NCI-H345 (cell line): ENCODE results near the gene SCNN1A.

Source experiments
- DNase-seq: peaks from one replicate; lab custom pipeline; 2025; lab: John Stamatoyannopoulos, UW

Gene SCNN1A

DNA sequence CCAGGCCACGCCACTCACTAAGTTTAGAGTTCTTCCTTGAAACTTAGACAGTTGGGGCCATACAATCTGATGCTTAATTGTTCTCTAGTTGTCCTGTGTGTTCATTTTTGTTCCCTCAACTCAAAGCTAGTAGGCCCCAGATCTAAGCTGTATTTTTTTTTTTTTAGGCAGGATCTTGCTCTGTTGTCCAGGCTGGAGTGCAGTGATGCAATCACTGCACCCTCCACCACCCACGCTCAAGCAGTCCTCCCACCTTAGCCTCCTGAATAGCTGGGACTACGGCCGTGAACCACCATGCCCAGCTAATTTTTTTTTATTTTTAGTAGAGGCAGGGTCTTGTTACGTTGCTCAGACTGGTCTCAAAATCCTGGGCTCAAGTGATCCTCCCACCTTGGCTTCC, 41.0 kb downstream of the SCNN1A start:
- no peak for DNase-seq

- no peak for DNase-seq
Observed at GRCh38 chr12:6333566-6333965, 41.8 kb downstream of the SCNN1A start.

- no peak for DNase-seq
Observed at GRCh38 chr12:6333029-6333428, 42.3 kb downstream of the SCNN1A start.

DNA sequence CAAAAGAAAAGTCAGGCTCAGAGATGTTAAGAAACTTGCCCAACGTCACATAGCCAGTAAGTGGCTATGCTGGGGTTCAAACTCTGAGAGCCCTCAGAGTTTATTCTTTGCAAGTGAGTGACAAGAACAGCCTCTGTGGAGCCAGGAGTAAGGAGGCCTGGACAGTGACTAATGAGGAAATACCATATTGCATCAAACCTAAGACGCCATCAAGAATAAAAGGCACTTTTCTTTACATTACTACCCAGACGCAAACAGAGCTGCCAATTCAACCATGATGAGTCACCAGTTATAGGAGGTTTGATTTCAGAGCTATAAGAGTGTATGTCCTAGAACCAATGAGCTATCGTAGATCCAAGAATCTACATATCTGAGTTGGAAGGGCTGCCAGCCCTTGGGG, 42.9 kb downstream of the SCNN1A start:
- no peak for DNase-seq

DNA sequence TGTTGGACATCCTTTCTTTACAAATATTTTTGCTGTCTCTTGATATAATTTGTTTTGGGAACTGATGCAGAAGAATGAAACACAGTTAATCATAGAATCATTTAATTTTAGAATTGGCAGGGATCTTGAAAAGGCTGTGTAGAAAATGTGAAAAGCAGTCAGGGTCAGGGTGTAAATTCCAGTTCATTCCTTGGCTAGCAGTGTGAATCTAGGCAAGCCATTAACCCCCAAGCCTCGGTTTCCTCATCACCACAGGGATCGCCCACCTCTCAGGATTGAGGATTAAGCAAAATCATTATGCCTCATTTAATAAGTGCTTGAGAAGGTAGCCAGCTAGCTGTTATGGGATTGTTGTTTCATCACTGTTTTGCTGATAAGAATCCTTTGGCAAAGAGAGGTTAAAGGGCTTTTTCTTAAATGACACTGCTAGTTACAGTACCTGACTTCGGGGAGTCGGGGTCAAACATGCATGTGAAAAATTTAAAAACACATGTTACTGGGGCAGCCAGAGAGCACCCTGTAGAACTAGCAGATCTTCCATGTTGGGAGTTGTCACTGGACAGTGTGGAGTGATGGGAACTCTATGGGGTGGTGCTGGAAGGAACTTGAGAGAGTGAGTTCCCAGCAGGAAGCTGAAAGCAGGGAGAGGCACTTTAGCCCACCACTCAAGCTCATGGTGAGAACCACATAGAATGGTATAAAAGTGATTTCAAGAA, 44.2 kb downstream of the SCNN1A start:
- DNase-seq = no peak

DNA sequence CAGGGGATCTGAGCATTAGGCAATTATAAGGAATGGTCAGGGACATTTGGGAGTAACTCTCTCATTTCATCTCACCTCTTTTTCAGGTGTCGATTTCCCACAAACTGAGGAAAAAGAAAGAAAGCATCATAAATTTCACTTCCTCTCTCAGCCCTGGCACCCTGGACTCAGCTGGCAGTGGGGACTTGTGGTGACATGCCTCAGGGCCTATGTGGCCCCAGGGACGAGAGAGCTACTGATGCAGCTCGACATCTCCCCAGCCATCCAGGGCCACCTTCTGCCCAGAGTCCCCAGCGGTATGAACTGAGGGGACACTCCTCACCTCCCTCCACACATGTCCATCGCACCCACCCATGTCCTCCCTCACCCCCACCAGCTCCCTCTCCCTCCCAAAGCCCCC, 45.2 kb downstream of the SCNN1A start:
- DNase-seq = no peak

- no peak for DNase-seq
Observed at GRCh38 chr12:6329703-6330064, 45.7 kb downstream of the SCNN1A start.

- DNase-seq = no peak
Observed at GRCh38 chr12:6328945-6329702, 46.2 kb downstream of the SCNN1A start.

- DNase-seq = no peak
Observed at GRCh38 chr12:6328045-6328779, 47.2 kb downstream of the SCNN1A start.

- no peak for DNase-seq
Observed at GRCh38 chr12:6327229-6328041, 47.9 kb downstream of the SCNN1A start.

DNA sequence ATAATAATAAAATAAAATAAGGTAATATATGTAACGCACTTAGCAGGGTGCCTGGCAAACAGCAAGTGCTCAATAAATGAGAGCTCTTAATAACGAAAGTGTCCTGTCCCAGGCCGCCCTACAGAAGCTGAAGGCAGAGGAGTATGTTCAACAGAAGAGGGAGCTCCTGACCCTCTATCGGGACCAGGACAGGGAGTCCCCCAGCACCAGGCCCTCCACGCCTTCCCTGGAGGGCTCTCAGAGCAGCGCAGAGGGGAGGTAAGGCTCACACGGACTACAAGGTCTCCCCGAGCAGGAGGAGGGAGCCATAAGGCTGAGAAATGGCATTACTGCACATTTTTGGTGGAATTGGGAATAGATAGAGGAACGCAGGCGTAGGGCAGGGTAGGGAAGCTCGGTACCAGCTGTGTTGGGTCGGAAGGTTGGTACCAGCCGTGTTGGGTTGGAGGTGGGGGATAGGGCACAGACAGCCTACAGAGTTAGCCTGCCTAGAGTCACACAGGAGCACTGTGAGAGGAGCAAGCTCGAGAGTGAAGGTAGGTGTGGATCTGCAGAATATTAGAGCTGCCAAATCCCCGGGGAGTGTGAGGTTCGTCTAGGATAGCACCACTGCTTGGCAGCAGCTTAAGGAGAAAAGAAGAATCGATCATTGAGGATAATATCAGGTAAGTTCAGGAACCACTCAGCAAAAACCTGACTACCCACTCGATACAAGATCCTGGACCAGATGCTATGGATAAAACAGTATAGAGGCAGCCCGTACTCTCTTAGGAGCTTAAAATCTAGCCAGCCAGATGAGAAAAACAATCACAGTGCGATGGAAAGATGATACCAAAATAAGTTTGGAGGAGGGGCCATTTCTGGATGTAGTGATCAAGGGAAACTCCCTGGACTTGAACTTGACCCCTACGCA, 48.8 kb downstream of the SCNN1A start:
- no peak for DNase-seq

DNA sequence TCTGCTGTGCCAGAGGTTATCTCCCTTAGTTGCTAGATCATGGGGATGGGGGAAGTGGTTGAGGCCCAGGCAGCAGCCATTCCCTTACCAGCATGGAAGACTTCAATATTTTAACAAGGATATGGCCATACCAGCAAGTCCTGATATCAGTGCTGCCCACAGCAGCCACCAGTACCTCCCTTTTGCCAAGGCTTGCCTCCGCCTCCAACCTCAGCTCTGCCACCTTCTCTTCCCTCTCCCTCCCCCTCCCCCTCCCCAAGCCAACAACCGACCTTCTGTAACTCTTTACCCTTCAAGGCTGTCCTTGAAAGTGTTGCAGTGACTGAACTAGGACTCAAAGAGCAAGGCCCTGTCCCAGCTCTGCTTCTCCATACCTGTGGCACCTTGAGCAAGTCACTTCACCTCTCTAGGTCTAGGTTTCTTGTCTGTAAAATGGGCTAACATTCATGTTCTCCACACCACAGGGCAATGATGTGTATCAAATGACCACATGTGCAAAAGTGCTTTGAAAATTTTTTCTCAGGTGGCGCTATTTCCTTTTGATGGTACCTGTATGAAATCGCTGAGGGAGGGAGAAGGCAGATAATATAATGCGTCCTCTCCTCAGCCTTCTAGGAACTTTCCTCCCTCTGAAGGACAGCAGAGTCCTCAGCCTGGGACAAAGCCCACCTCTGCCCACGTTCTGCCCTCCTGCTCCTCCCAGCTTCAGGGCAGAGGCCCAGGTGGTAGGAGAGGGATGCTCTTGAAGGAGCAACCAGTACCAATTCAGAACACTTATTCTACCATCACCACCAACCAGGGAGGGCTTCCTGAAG, 50.2 kb downstream of the SCNN1A start:
- no peak for DNase-seq

DNA sequence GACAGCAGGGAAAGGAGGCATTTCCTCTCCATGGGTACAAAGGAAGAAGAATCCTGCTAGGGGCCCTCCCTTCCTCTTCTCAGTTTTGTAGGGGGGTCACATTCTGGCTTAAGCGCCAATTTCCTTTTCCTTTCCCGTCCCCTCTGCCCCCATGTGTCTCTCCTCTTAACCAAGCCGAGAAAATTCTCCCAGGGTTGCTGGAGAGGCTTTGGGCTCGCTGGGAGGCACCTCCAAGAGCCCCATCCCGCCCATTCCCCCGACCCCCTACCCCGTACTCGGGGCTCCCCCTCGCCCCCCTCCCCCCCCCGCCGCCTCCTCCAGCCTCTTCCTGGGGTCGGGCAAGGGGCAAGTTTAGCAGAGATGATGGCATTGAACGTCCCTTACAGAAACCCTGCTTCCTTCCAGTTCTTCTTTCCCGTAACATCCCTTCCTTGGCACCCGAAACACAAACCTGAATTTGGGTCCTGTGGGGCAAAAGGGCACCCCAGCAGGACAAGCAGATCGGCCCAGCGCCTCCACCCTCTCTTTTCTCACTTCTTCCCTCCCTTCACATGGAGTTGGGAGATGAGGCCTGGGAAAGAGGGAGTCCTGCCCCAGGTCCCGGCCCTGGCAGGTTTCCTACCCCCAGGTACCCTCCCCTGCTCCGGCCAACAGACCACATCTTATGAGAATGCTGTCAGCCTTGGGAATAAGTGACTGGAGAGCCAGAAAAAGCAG, 51.2 kb downstream of the SCNN1A start:
- no peak for DNase-seq

GRCh38 chr12:6323340-6323994, 51.9 kb downstream of the SCNN1A start:
- peak; percentile 72 for DNase-seq

DNA sequence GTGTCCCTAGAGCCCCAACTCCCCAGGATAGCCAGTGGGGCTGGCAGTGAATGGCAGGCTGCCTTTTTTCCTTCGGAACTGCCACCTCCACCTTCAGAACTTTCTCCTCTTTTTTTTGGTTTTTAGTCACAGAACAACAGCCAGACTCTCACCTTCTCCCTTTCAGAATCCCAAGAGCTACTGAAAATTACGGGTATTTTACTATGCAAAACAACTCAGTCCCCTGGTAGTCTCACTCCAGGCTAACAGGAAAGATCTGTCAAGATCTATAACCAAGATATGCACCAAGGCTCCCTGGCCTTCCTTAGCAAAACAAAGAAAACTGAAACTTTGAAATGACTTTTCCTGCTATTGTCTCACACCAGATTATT, 52.4 kb downstream of the SCNN1A start:
- no peak for DNase-seq

DNA sequence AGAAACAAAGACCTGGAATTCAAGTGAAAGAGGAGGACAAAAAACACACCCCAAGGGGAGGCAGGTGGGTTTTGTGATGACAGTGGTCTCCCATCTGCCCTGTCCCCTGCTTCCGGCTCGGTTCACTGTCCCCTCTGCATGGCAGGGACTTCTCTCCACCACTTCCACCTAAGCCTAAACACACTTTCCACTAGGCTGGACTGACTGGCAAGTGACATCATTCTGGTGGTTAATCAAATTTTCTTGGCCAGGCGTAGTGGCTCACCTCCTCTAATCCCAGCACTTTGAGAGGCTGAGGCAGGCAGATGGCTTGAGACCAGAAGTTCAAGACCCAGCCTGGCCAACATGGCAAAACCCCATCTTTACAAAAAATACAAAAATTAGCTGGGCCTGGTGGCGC, 53.0 kb downstream of the SCNN1A start:
- DNase-seq = no peak

DNA sequence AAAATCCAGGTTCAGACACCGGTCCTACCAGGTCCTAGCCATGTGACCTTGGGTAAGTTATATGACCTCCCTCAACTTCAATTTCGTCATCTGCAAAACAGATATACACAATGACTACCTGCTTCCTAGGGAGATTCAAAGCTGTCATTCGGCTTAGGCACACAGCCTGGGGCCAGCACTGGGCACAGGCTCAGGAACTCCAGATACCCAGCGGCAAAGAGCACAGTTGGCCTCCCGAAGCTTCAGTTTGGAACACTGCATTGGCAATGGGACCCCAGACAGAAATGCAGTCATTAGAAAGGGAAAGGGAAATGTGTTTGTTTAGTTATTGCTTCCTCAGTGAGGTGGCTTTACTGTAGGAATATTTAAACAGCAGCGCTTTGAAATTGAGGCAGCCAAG, 53.5 kb downstream of the SCNN1A start:
- DNase-seq = no peak

- no peak for DNase-seq
Observed at GRCh38 chr12:6319446-6319845, 55.9 kb downstream of the SCNN1A start.

DNA sequence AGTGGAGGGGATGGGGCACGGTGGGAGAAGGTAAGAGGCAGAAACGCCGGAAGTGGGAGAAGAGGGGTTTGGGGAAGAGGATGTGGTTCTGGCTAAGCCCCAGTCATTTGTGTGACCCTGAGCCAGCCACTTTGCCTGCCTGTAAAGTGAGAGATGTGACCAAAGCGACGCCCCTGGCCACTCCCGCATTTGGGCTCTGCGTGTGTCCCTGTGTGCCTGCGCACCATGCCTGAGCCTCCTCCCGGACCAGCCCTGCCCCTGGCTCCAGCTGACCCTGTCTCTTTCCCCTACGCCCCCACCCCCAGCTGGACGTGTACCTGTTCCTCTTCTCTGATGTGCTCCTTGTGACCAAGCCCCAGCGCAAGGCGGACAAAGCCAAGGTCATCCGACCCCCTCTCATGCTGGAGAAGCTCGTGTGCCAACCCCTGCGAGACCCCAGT, 56.9 kb downstream of the SCNN1A start:
- no peak for DNase-seq
